ENCODE measurements around the gene FCHSD2.

Gene FCHSD2

GRCh38 chr11:72969894-72970335, 172.2 kb downstream of the FCHSD2 start:
- no peak for TF ChIP-seq CTCF (IDR thresholded peaks at IDR 0.05; ENCODE audit: control extremely low read depth, extremely low read depth, low read depth, missing control alignments)
- ChIA-PET CTCF (no interaction called here), POLR2A (no interaction called here)
- DNase-seq (ENCODE audit: extremely low spot score) = peak; percentile 46

GRCh38 chr11:72968390-72968789, 173.7 kb downstream of the FCHSD2 start:
- no peak for TF ChIP-seq CTCF (IDR thresholded peaks at IDR 0.05; ENCODE audit: control extremely low read depth, extremely low read depth, low read depth, missing control alignments)
- CTCF ChIA-PET = no interaction called here
- DNase-seq (ENCODE audit: extremely low spot score) = no peak
- POLR2A ChIA-PET = no interaction called here

GRCh38 chr11:72965672-72966071, 176.4 kb downstream of the FCHSD2 start:
- CTCF ChIA-PET = no interaction called here
- no peak for DNase-seq (ENCODE audit: extremely low spot score)
- TF ChIP-seq CTCF (IDR thresholded peaks at IDR 0.05; ENCODE audit: control extremely low read depth, extremely low read depth, low read depth, missing control alignments) = no peak
- POLR2A ChIA-PET = no interaction called here

- no peak for TF ChIP-seq CTCF (IDR thresholded peaks at IDR 0.05; ENCODE audit: control extremely low read depth, extremely low read depth, low read depth, missing control alignments)
- POLR2A ChIA-PET = no interaction called here
- DNase-seq (ENCODE audit: extremely low spot score) = no peak
- CTCF ChIA-PET = interaction anchor here (1.3 kb wide), 2 partner anchors 9 to 21 kb away, joined by 3 read pairs; no protein-coding TSS in a partner anchor
Measured at GRCh38 chr11:72962717-72963116, 179.4 kb downstream of the FCHSD2 start.

GRCh38 chr11:72962084-72962483, 180.0 kb downstream of the FCHSD2 start:
- no peak for TF ChIP-seq CTCF (IDR thresholded peaks at IDR 0.05; ENCODE audit: control extremely low read depth, extremely low read depth, low read depth, missing control alignments)
- ChIA-PET CTCF (interaction anchor here (1.3 kb wide), 2 partner anchors 8 to 21 kb away, joined by 3 read pairs; no protein-coding TSS in a partner anchor), POLR2A (no interaction called here)
- no peak for DNase-seq (ENCODE audit: extremely low spot score)

GRCh38 chr11:72959998-72960731, 182.0 kb downstream of the FCHSD2 start:
- TF ChIP-seq CTCF (IDR thresholded peaks at IDR 0.05; ENCODE audit: control extremely low read depth, extremely low read depth, low read depth, missing control alignments) = no peak
- ChIA-PET CTCF (no interaction called here), POLR2A (interaction anchor here (0.6 kb wide), 1 partner anchor 22 kb away, joined by 3 read pairs; no protein-coding TSS in a partner anchor)
- DNase-seq (ENCODE audit: extremely low spot score) = no peak

Data from GM10248 (cell line).